Astrocyte of the cerebellum (primary cell): ENCODE measurements around the gene NEO1.

ENCODE experiments used
- DNase-seq: peaks from one replicate; pipeline ENCODE4 v3.0.0-alpha.2; 2011; ENCODE audit warnings: low read depth
- H3K4me3 ChIP-seq: 2 replicates; pipeline ENCODE4 v1.5.1; 2011; ENCODE audit warnings: mild to moderate bottlenecking, low read depth, low read length, moderate library complexity
- CTCF ChIP-seq: IDR thresholded peaks from 2 replicates; pipeline ENCODE4 v1.5.1; 2012; ENCODE audit warnings: low read length, low read depth, moderate library complexity, mild to moderate bottlenecking; ENCODE audit errors: missing control alignments
- in situ Hi-C: cut with HindIII; loops from 2 replicates; pipeline ENCODE4 v1.10.0; 2017; ENCODE audit warnings: low sequenced_read_pairs

NEO1 gene

GRCh38 chr15:73246898-73247297, 194.6 kb downstream of the NEO1 start:
- TF ChIP-seq CTCF, result no peak
- no peak overlapping the region for H3K4me3 ChIP-seq
- DNase-seq, result no peak
- in situ Hi-C loops, result no loop called here

- no peak overlapping the region for H3K4me3 ChIP-seq
- no peak for DNase-seq
- in situ Hi-C loops, result no loop called here
- TF ChIP-seq CTCF, result no peak
Observed at GRCh38 chr15:73247331-73247730, 195.1 kb downstream of the NEO1 start.

GRCh38 chr15:73249499-73249898, 197.2 kb downstream of the NEO1 start:
- H3K4me3 ChIP-seq, result no peak overlapping the region
- in situ Hi-C loops, result no loop called here
- TF ChIP-seq CTCF, result no peak
- no peak for DNase-seq

- DNase-seq, result no peak
- no peak overlapping the region for H3K4me3 ChIP-seq
- in situ Hi-C loops, result no loop called here
- no peak for TF ChIP-seq CTCF
Observed at GRCh38 chr15:73254598-73254997, 202.3 kb downstream of the NEO1 start.

- no peak for TF ChIP-seq CTCF
- in situ Hi-C loops, result no loop called here
- no peak overlapping the region for H3K4me3 ChIP-seq
- no peak for DNase-seq
Observed at GRCh38 chr15:73258271-73259108, 206.2 kb downstream of the NEO1 start.

GRCh38 chr15:73264881-73265280, 212.6 kb downstream of the NEO1 start:
- TF ChIP-seq CTCF, result no peak
- in situ Hi-C loops, result no loop called here
- DNase-seq, result no peak
- no peak overlapping the region for H3K4me3 ChIP-seq
